ENCODE measurements around the gene MAPK7.

DNA sequence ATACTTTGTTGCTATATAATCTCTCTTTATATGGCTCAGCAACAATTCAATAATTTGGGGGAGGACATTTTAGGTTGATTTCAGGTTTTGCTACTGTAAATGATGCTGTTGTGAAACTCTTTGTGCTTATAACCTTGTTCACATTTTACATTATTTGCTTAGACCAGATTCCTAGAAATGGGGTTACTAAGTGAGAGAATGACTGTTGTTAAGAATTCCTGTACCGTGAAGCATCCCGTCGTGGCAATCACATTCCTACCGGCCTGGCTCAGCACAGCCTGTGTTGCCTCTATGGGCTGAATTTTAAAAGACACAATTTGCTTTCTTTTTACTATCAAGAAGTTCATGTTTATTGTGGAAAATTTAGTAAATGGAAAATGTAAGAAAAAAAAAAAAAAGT, 47.2 kb upstream of the MAPK7 start:
- TF ChIP-seq MCM5 (IDR thresholded peaks at IDR 0.05; ENCODE audit: low read depth): no peak
- TF ChIP-seq ZEB2 (IDR thresholded peaks at IDR 0.05): no peak
- no peak for TF ChIP-seq HBP1 (CRISPR knock-in tag; IDR thresholded peaks at IDR 0.05)
- no peak for TF ChIP-seq ZFP30 (CRISPR knock-in tag; IDR thresholded peaks at IDR 0.05; ENCODE audit: borderline replicate concordance)
- no peak for TF ChIP-seq ZNF274 (IDR thresholded peaks at IDR 0.05; ENCODE audit: borderline replicate concordance, low read depth, low read length)
- TF ChIP-seq MNT (conservative IDR thresholded peaks at IDR 0.05): no peak
- no peak for TF ChIP-seq TBL1XR1 (IDR thresholded peaks at IDR 0.05; ENCODE audit: low read length in 2 of 2)
- no peak for TF ChIP-seq SAFB2 (IDR thresholded peaks at IDR 0.05; ENCODE audit: borderline replicate concordance, low read depth, low read length, severe bottlenecking)
- TF ChIP-seq HEY1 (CRISPR knock-in tag; IDR thresholded peaks at IDR 0.05; ENCODE audit: borderline replicate concordance): no peak

Data from K562 (cell line).